ENCODE measurements around the gene CHERP. TPM values are rescaled to one million over a fixed set of nuclear protein-coding genes. Genes with fewer than 3 reads are reported as not detected.

The CHERP gene
- total and polyA plus RNA-seq, 2 of the 8 experiments (the other 6 are each of a cell fraction or from before 2014, with no cell fraction given), result 13.9 to 73.7 TPM

DNA sequence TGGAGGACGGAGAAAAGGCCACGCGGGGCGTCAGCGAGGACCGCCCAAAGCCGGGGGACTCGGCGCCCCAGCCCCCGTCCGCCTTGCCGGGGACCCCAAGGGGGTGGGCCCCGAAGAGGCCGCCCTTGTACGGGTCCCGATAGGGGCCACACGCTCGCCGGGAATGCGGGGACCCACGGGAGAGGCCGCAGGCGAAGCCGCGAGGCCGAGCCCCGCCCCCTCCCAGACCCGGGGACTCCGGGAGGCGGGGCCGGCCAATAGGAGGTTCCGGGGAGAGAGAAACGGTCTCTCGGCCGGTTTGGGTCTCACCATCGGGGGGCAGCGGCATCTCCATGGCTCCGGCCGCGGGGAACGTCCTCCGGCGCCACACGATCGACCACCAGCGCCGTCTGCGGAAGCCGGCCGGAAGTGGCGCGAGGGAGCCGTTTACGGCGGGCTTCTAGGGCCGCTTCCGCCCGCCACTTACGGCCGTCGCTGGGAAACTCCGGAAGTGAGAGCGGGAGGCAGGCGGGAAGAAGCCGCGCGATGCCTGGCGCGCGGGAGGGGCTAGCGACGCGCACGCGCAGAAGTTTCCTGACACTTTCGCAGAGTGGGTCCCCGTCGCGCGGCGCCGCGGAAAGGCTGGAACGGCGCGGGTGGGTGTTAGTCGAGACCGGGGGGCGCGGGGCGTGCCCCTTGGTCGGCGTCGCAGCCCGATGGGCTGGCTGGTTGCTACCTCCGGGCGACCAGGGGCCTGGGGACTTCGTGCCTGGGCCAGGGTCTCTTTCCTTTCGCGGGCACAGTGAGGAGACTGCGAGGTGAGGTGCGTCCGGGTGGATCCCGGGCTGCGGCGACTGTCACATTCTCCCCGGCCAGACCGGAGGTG is at the start of gene CHERP (continued):
- no peak for TF ChIP-seq RNF2 (IDR thresholded peaks at IDR 0.05; ENCODE audit: borderline replicate concordance, low read depth, low read length, missing control alignments, poor library complexity, severe bottlenecking)
- no peak for TF ChIP-seq FOSL1 (IDR thresholded peaks at IDR 0.05; ENCODE audit: insufficient read depth, low read depth, low read length)
- no peak for TF ChIP-seq YY1 (IDR thresholded peaks at IDR 0.05; ENCODE audit: low read depth, low read length)
- TF ChIP-seq HDAC2 (IDR thresholded peaks at IDR 0.05; ENCODE audit: borderline replicate concordance in 1 of 2, low read depth in 2 of 2, low read length in 2 of 2), result 0 out of 4 replicates have a peak, but pooled peaks of 1 of the 2 experiments have one; percentile 19
- no peak for TF ChIP-seq SIRT6 (IDR thresholded peaks at IDR 0.05; ENCODE audit: low read length)
- TF ChIP-seq, protein P1, sequence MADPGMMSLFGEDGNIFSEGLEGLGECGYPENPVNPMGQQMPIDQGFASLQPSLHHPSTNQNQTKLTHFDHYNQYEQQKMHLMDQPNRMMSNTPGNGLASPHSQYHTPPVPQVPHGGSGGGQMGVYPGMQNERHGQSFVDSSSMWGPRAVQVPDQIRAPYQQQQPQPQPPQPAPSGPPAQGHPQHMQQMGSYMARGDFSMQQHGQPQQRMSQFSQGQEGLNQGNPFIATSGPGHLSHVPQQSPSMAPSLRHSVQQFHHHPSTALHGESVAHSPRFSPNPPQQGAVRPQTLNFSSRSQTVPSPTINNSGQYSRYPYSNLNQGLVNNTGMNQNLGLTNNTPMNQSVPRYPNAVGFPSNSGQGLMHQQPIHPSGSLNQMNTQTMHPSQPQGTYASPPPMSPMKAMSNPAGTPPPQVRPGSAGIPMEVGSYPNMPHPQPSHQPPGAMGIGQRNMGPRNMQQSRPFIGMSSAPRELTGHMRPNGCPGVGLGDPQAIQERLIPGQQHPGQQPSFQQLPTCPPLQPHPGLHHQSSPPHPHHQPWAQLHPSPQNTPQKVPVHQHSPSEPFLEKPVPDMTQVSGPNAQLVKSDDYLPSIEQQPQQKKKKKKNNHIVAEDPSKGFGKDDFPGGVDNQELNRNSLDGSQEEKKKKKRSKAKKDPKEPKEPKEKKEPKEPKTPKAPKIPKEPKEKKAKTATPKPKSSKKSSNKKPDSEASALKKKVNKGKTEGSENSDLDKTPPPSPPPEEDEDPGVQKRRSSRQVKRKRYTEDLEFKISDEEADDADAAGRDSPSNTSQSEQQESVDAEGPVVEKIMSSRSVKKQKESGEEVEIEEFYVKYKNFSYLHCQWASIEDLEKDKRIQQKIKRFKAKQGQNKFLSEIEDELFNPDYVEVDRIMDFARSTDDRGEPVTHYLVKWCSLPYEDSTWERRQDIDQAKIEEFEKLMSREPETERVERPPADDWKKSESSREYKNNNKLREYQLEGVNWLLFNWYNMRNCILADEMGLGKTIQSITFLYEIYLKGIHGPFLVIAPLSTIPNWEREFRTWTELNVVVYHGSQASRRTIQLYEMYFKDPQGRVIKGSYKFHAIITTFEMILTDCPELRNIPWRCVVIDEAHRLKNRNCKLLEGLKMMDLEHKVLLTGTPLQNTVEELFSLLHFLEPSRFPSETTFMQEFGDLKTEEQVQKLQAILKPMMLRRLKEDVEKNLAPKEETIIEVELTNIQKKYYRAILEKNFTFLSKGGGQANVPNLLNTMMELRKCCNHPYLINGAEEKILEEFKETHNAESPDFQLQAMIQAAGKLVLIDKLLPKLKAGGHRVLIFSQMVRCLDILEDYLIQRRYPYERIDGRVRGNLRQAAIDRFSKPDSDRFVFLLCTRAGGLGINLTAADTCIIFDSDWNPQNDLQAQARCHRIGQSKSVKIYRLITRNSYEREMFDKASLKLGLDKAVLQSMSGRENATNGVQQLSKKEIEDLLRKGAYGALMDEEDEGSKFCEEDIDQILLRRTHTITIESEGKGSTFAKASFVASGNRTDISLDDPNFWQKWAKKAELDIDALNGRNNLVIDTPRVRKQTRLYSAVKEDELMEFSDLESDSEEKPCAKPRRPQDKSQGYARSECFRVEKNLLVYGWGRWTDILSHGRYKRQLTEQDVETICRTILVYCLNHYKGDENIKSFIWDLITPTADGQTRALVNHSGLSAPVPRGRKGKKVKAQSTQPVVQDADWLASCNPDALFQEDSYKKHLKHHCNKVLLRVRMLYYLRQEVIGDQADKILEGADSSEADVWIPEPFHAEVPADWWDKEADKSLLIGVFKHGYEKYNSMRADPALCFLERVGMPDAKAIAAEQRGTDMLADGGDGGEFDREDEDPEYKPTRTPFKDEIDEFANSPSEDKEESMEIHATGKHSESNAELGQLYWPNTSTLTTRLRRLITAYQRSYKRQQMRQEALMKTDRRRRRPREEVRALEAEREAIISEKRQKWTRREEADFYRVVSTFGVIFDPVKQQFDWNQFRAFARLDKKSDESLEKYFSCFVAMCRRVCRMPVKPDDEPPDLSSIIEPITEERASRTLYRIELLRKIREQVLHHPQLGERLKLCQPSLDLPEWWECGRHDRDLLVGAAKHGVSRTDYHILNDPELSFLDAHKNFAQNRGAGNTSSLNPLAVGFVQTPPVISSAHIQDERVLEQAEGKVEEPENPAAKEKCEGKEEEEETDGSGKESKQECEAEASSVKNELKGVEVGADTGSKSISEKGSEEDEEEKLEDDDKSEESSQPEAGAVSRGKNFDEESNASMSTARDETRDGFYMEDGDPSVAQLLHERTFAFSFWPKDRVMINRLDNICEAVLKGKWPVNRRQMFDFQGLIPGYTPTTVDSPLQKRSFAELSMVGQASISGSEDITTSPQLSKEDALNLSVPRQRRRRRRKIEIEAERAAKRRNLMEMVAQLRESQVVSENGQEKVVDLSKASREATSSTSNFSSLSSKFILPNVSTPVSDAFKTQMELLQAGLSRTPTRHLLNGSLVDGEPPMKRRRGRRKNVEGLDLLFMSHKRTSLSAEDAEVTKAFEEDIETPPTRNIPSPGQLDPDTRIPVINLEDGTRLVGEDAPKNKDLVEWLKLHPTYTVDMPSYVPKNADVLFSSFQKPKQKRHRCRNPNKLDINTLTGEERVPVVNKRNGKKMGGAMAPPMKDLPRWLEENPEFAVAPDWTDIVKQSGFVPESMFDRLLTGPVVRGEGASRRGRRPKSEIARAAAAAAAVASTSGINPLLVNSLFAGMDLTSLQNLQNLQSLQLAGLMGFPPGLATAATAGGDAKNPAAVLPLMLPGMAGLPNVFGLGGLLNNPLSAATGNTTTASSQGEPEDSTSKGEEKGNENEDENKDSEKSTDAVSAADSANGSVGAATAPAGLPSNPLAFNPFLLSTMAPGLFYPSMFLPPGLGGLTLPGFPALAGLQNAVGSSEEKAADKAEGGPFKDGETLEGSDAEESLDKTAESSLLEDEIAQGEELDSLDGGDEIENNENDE (IDR thresholded peaks at IDR 0.05; ENCODE audit: insufficient replicate concordance, low read length), result no peak
- TF ChIP-seq TBP (IDR thresholded peaks at IDR 0.05; ENCODE audit: low read depth, low read length), result peak; percentile 41; the same call in 1 of the 2 replicates
- TF ChIP-seq SP1 (IDR thresholded peaks at IDR 0.05; ENCODE audit: low read depth, low read length), result no peak
- no peak for TF ChIP-seq NANOG (IDR thresholded peaks at IDR 0.05; ENCODE audit: insufficient read depth, low read depth, low read length, poor library complexity, severe bottlenecking)

Data from H1 (cell line).